SK-N-SH (cell line): ENCODE measurements around the gene NSDHL. TPM values are rescaled to one million over a fixed set of nuclear protein-coding genes. Genes with fewer than 3 reads are reported as not detected.

Experiments used
- CTCF ChIA-PET: fragments of 300-600, 350-600 bp; formaldehyde crosslinking; extraction: SDS; loops from one replicate; lab custom pipeline; 2021; lab: Yijun Ruan, JAX
- POLR2A ChIA-PET: fragments of 350-600 bp; sonication (Branson Sonifier 250); formaldehyde crosslinking; extraction: SDS; loops from one replicate; lab custom pipeline; 2020; ENCODE audit warnings: antibody characterized with exemption, inconsistent platforms; lab: Yijun Ruan, JAX
- DNase-seq: peaks from one replicate; pipeline ENCODE4 v3.0.0; 2012
- H2AFZ ChIP-seq: fragments of 200-600 bp; sonication (generic); 2 replicates; pipeline ENCODE4 v1.8.1; 2016; ENCODE audit warnings: antibody characterized with exemption, mild to moderate bottlenecking, low read depth
- H3F3A ChIP-seq: fragments of 200-600 bp; sonication (generic); replicated peaks from 2 replicates; pipeline ENCODE3; 2016; ENCODE audit warnings: antibody characterized with exemption, mild to moderate bottlenecking; ENCODE audit not compliant: insufficient read depth
- H3K27ac ChIP-seq, 2 experiments: fragments of 200-500 bp in 1 of 2; fragments of 200-600 bp in 1 of 2; sonication (Bioruptor generic) in 1 of 2; sonication (generic), shearing (Covaris generic) in 1 of 2; 2 replicates each; pipeline versions ENCODE4 v1.5.1 to v1.6.1; 2014 to 2016; ENCODE audit warnings: low read depth in 2 of 2, inconsistent platforms in 1 of 2, low read length in 1 of 2, mild to moderate bottlenecking in 1 of 2, mixed read lengths in 1 of 2
- H3K27me3 ChIP-seq: fragments of 200-600 bp; sonication (generic), shearing (Covaris generic); 2 replicates; pipeline ENCODE4 v1.6.1; 2016; ENCODE audit warnings: mixed run types; ENCODE audit not compliant: insufficient read depth
- H3K36me3 ChIP-seq, 2 experiments: fragments of 200-500 bp in 1 of 2; fragments of 200-600 bp in 1 of 2; sonication (Bioruptor generic) in 1 of 2; sonication (generic) in 1 of 2; replicated peaks in 1 of 2; 2 replicates each; pipeline versions ENCODE3 to v1.5.1; 2014 to 2016; ENCODE audit warnings: low read length in 1 of 2, mild to moderate bottlenecking in 1 of 2; ENCODE audit not compliant: insufficient read depth in 2 of 2, control insufficient read depth in 1 of 2
- H3K4me1 ChIP-seq, 2 experiments: fragments of 200-500 bp in 1 of 2; fragments of 200-600 bp in 1 of 2; sonication (Bioruptor generic) in 1 of 2; sonication (generic), shearing (Covaris generic) in 1 of 2; 2 replicates each; pipeline versions ENCODE4 v1.5.1 to v1.6.1; 2014 to 2016; ENCODE audit warnings: low read depth in 1 of 2, low read length in 1 of 2, mixed run types in 1 of 2; ENCODE audit not compliant: insufficient read depth in 2 of 2, control insufficient read depth in 1 of 2
- H3K4me2 ChIP-seq: fragments of 200-600 bp; sonication (generic), shearing (Covaris generic); 2 replicates; pipeline ENCODE4 v1.6.1; 2017; ENCODE audit warnings: mixed run types
- H3K4me3 ChIP-seq, 2 experiments: fragments of 200-500 bp in 1 of 2; fragments of 200-600 bp in 1 of 2; sonication (Bioruptor generic) in 1 of 2; sonication (generic), shearing (Covaris generic) in 1 of 2; 2 replicates each; pipeline versions ENCODE4 v1.5.1 to v1.8.1; 2014 to 2016; ENCODE audit warnings: low read depth in 2 of 2, inconsistent platforms in 1 of 2, low read length in 1 of 2, mild to moderate bottlenecking in 1 of 2, mixed read lengths in 1 of 2, moderate library complexity in 1 of 2
- H3K79me2 ChIP-seq: fragments of 200-600 bp; sonication (generic); 2 replicates; pipeline ENCODE4 v1.8.1; 2017; ENCODE audit warnings: mild to moderate bottlenecking; ENCODE audit not compliant: insufficient read depth
- H3K9ac ChIP-seq: fragments of 200-600 bp; sonication (generic); 2 replicates; pipeline ENCODE4 v1.6.1; 2017; ENCODE audit warnings: mixed run types
- H3K9me2 ChIP-seq: fragments of 200-600 bp; sonication (generic); 2 replicates; pipeline ENCODE4 v1.6.1; 2017; ENCODE audit warnings: mixed run types
- H3K9me3 ChIP-seq: fragments of 200-600 bp; sonication (generic); 2 replicates; pipeline ENCODE4 v1.6.1; 2017; ENCODE audit warnings: mixed run types, mild to moderate bottlenecking, moderate library complexity
- H4K20me1 ChIP-seq: fragments of 200-600 bp; sonication (generic); 2 replicates; pipeline ENCODE4 v1.6.1; 2017; ENCODE audit warnings: mild to moderate bottlenecking, mixed run types; ENCODE audit not compliant: insufficient read depth
- EZH2phosphoT487 ChIP-seq: fragments of 200-600 bp; sonication (generic); IDR thresholded peaks from 2 replicates; pipeline ENCODE4 v1.6.1; 2017; ENCODE audit warnings: low read depth, mixed run types, mild to moderate bottlenecking, antibody characterized with exemption, moderate library complexity, borderline replicate concordance
- FOSL2 ChIP-seq: IDR thresholded peaks from 2 replicates; pipeline ENCODE4 v1.4.0; 2012; ENCODE audit warnings: low read depth, mild to moderate bottlenecking, moderate library complexity, borderline replicate concordance
- GABPA ChIP-seq: IDR thresholded peaks from 2 replicates; pipeline ENCODE4 v1.4.0; 2012; ENCODE audit warnings: low read depth, mild to moderate bottlenecking
- GATA2 ChIP-seq: sonication (generic); formaldehyde crosslinking; IDR thresholded peaks from 2 replicates; pipeline ENCODE4 v1.5.0; 2020; ENCODE audit warnings: mild to moderate bottlenecking, missing genetic modification reagents
- MXI1 ChIP-seq: IDR thresholded peaks from 2 replicates; pipeline ENCODE4 v1.6.1; 2012; ENCODE audit warnings: mild to moderate bottlenecking, low read depth, low read length, improper control_type of control experiment
- NFIC ChIP-seq: IDR thresholded peaks from 2 replicates; pipeline ENCODE4 v1.4.0; 2012; ENCODE audit warnings: borderline replicate concordance
- POLR2AphosphoS5 ChIP-seq: IDR thresholded peaks from 2 replicates; pipeline ENCODE4 v1.6.1; 2012; ENCODE audit warnings: low read depth, low read length
- RAD21 ChIP-seq: IDR thresholded peaks from 2 replicates; pipeline ENCODE4 v1.6.1; 2012; ENCODE audit warnings: mild to moderate bottlenecking, low read length
- RFX5 ChIP-seq: IDR thresholded peaks from 2 replicates; pipeline ENCODE4 v1.6.1; 2012; ENCODE audit warnings: mild to moderate bottlenecking, improper control_type of control experiment, low read length
- RXRA ChIP-seq: IDR thresholded peaks from 2 replicates; pipeline ENCODE4 v1.4.0; 2012; ENCODE audit warnings: low read depth, mild to moderate bottlenecking, borderline replicate concordance
- TEAD4 ChIP-seq: IDR thresholded peaks from 2 replicates; pipeline ENCODE4 v1.4.0; 2012; ENCODE audit warnings: mild to moderate bottlenecking, borderline replicate concordance; ENCODE audit not compliant: insufficient read depth
- WGBS: methylation state at CpG from one replicate; pipeline ENCODE4 v1.1.6; 2017; ENCODE audit warnings: low lambda C conversion rate; 5-methylcytosine and 5-hydroxymethylcytosine counted together
- polyA plus RNA-seq, 3 experiments: library from polyadenylated mRNA; depleted of rRNA; stranded (reverse); fragments of >200 nt; gene quantifications; 2 replicates each; pipeline ENCODE4 v1.2.3, GENCODE V29; 2012
- TF ChIP-seq, protein P1 (sequence below): IDR thresholded peaks from 2 replicates; pipeline ENCODE4 v1.6.1; 2012; ENCODE audit warnings: mild to moderate bottlenecking, low read depth, low read length, moderate library complexity
- TF ChIP-seq, protein P2 (sequence below): IDR thresholded peaks from 2 replicates; pipeline ENCODE4 v1.4.0; 2012; ENCODE audit warnings: low read depth, borderline replicate concordance
- TF ChIP-seq, protein P3 (sequence below): IDR thresholded peaks from 2 replicates; pipeline ENCODE4; 2012
- TF ChIP-seq, protein P4 (sequence below): IDR thresholded peaks from 2 replicates; pipeline ENCODE4 v1.4.0; 2012; ENCODE audit warnings: low read depth
- TF ChIP-seq, protein P5 (sequence below): fragments of 150-350 bp; IDR thresholded peaks from 2 replicates; pipeline ENCODE4 v1.6.1; 2016; ENCODE audit warnings: mild to moderate bottlenecking, low read depth, low read length

The NSDHL gene
- polyA plus RNA-seq, 1 of the 3 experiments (the other 2 are of a cell fraction) = 24.8 TPM

DNA sequence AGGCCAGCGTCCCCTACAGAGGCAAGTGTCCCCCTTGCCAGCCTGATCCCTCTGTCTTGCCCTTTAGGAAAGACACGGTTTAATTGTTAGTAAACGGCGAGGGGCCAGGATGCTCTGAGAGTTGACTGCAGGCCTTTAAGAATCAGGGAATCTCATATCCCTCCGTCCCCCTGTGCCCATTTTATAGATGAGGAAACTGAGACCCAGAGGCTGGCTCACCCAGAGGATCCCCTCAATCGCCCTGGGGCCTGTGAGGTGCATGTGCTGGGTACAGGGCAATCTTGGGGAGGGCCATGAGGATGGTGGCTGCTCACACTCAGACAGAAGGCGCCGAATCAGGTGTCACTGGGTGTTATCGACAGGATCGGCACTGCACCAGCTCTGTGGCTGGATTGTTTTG, 67.6 kb downstream of the NSDHL start:
- Histone ChIP-seq H3K9me2 (no peaks in the 10 kb centered on the region), H4K20me1 (no peaks in the 10 kb centered on the region), H3K79me2 (no peaks in the 10 kb centered on the region), H3K27ac (no peak overlapping the region), H3K9ac (peak overlapping the region; percentile 46; the same call in 1 of the 2 replicates), H2AFZ (no peak overlapping the region), H3K4me2 (peak overlapping the region; percentile 57; the same call in 1 of the 2 replicates), H3K4me3 (peak overlapping the region; percentile 37 to 47; a peak in 3 of 4 replicates), H3K9me3 (no peaks in the 10 kb centered on the region), H3K36me3 (no peaks in the 10 kb centered on the region), H3F3A (no peaks in the 10 kb centered on the region), H3K4me1 (peaks cover 0 to 2% of the 10 kb centered on the region in 2 experiments; a peak in 1 of 4 replicates), H3K27me3 (no peaks in the 10 kb centered on the region; the same call in 1 of the 2 replicates)
- CTCF ChIA-PET = interaction anchor here (1.2 to 5.2 kb wide), 3 partner anchors 16 to 28 kb away, joined by 3 to 37 read pairs (median 5); no protein-coding TSS in a partner anchor
- TF ChIP-seq GATA2 (no peak), MXI1 (no peak), RAD21 (no peak), GABPA (no peak), TEAD4 (no peak), NFIC (no peak), POLR2AphosphoS5 (no peak), FOSL2 (no peak), RFX5 (no peak), RXRA (no peak), EZH2phosphoT487 (no peak)
- TF ChIP-seq, protein P1, sequence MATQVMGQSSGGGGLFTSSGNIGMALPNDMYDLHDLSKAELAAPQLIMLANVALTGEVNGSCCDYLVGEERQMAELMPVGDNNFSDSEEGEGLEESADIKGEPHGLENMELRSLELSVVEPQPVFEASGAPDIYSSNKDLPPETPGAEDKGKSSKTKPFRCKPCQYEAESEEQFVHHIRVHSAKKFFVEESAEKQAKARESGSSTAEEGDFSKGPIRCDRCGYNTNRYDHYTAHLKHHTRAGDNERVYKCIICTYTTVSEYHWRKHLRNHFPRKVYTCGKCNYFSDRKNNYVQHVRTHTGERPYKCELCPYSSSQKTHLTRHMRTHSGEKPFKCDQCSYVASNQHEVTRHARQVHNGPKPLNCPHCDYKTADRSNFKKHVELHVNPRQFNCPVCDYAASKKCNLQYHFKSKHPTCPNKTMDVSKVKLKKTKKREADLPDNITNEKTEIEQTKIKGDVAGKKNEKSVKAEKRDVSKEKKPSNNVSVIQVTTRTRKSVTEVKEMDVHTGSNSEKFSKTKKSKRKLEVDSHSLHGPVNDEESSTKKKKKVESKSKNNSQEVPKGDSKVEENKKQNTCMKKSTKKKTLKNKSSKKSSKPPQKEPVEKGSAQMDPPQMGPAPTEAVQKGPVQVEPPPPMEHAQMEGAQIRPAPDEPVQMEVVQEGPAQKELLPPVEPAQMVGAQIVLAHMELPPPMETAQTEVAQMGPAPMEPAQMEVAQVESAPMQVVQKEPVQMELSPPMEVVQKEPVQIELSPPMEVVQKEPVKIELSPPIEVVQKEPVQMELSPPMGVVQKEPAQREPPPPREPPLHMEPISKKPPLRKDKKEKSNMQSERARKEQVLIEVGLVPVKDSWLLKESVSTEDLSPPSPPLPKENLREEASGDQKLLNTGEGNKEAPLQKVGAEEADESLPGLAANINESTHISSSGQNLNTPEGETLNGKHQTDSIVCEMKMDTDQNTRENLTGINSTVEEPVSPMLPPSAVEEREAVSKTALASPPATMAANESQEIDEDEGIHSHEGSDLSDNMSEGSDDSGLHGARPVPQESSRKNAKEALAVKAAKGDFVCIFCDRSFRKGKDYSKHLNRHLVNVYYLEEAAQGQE = no peak
- TF ChIP-seq, protein P2, sequence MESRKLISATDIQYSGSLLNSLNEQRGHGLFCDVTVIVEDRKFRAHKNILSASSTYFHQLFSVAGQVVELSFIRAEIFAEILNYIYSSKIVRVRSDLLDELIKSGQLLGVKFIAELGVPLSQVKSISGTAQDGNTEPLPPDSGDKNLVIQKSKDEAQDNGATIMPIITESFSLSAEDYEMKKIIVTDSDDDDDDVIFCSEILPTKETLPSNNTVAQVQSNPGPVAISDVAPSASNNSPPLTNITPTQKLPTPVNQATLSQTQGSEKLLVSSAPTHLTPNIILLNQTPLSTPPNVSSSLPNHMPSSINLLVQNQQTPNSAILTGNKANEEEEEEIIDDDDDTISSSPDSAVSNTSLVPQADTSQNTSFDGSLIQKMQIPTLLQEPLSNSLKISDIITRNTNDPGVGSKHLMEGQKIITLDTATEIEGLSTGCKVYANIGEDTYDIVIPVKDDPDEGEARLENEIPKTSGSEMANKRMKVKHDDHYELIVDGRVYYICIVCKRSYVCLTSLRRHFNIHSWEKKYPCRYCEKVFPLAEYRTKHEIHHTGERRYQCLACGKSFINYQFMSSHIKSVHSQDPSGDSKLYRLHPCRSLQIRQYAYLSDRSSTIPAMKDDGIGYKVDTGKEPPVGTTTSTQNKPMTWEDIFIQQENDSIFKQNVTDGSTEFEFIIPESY = no peak
- TF ChIP-seq, protein P3, sequence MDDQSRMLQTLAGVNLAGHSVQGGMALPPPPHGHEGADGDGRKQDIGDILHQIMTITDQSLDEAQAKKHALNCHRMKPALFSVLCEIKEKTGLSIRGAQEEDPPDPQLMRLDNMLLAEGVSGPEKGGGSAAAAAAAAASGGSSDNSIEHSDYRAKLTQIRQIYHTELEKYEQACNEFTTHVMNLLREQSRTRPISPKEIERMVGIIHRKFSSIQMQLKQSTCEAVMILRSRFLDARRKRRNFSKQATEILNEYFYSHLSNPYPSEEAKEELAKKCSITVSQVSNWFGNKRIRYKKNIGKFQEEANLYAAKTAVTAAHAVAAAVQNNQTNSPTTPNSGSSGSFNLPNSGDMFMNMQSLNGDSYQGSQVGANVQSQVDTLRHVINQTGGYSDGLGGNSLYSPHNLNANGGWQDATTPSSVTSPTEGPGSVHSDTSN = no peak
- TF ChIP-seq, protein P4, sequence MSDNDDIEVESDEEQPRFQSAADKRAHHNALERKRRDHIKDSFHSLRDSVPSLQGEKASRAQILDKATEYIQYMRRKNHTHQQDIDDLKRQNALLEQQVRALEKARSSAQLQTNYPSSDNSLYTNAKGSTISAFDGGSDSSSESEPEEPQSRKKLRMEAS = no peak
- TF ChIP-seq, protein P5, sequence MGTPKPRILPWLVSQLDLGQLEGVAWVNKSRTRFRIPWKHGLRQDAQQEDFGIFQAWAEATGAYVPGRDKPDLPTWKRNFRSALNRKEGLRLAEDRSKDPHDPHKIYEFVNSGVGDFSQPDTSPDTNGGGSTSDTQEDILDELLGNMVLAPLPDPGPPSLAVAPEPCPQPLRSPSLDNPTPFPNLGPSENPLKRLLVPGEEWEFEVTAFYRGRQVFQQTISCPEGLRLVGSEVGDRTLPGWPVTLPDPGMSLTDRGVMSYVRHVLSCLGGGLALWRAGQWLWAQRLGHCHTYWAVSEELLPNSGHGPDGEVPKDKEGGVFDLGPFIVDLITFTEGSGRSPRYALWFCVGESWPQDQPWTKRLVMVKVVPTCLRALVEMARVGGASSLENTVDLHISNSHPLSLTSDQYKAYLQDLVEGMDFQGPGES = no peak
- 70% methylated on average over 9 of the region's 10 CpGs for WGBS
- POLR2A ChIA-PET = no interaction called here
- DNase-seq = no peak
